HG02840 (cell line): ENCODE data around the gene GUCY2C.

Source experiments
- ATAC-seq: cut with Tn5 transposase; IDR thresholded peaks from one replicate; pipeline ENCODE4 v1.9.1; 2021; ENCODE audit warnings: mild to moderate bottlenecking, moderate library complexity, moderate number of reproducible peaks; ENCODE audit not compliant: unreplicated experiment, low FRiP score

GUCY2C gene

DNA sequence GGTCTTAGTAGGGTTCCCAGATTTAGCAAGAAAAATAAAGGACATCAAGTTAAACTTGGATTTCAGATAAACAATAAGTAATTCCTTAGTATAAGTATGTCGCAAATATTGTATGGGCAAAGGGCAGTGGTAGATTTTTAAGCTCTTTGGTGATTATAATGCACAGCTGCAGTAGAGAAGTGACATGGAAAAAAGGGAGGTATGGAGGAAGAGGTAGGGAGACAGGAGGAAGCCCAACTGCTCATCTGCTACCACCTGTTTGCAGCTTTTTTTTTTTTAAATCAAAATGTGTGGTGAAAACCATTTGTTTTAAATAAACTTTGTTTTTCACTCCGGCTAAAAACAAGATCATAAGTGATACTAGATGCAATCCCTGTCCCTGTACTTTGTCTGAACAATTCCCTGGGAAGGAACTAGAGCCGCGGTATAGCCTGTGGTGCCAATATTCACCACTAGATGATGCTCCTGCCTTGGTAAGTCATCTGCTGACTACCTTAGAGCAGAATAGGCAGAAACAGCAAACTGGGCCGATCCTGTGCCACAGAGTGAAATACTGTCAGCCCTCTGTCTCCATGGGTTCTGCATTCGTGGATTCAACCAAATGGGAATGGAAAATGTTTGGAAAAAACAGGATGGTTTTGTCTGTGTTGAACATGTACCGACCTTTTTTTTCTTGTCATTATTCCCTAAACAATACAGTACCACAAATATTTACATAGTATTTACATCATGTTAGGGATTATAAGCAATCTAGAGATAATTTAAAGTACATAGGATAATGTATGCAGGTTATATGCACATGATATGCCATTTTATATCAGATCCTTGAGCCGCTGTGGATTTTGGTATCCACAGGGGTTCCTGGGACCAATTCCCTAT, 66.3 kb downstream of the GUCY2C start:
- peak; percentile 96 for ATAC-seq

DNA sequence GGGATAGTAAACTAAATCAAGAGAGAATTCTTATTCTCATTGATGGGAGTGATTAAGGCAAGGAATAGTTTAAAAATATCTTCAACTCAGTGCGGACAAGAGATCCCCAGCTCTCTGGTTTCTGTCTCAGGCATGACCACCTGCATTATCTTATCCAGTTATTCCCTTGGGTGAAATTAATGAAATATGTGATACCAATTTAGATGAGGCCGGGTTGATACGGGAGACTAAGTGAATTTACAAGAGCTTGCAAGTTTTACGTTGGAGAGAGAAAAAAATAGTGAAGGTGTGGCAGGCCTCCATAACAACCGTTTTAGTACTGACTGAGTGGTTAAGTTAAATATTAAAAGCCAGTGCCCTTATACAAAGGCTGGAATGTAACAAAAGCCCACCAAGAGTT, 67.6 kb downstream of the GUCY2C start:
- no peak for ATAC-seq

DNA sequence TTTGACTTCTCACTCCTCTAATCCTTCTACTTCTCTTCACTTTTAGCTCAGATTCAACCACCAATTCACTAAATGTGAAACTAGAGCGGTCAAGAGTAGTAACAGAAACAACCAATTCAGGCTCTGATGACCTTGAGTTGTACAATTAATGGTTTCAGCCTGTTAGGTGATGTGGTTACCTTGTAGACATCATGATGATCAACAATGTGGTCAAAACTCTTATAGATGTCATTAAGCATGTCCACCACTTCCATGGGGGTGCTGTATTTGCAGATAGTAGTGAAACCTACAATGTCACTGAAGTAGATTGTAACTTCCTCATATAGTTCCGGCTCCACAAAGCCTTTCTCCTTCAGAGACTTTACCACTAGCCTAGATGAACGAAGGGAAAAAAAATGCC, 74.6 kb downstream of the GUCY2C start:
- peak; percentile 53 for ATAC-seq

DNA sequence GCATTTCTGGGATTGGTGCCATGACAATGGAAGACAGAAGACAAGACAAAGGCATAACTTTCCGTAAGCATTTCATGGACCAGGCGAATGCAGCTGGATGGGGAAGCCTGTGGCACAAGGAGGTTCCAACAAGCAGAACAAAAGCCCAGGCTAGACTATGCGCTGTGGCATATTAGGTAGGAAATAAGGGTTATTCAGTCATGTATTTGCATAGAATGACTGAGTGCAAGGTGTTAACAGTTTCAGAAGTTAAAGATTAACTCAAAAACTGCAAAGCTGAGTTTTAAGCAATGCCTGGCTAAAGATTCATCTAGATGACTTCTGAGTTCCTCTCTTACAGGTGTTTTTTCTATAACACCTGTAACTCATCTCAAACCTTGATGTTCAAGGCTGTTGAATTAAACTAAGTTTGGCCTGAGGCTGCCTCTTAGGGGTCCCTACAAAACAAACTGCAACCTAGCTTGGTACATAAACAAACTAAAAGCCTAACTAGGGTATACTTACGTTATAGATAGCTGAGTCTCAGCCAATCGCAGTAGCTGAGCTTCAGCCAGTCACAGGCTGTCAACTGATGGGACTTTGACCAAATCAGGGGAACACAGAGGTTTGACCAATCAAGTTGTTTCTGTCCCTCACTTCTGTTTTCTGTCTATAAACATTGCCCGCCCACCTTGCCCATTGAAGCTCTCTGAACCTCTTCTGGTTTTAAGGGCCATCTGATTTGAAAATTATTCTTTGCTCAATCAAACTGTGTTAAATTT, 76.5 kb downstream of the GUCY2C start:
- ATAC-seq = peak; percentile 82

DNA sequence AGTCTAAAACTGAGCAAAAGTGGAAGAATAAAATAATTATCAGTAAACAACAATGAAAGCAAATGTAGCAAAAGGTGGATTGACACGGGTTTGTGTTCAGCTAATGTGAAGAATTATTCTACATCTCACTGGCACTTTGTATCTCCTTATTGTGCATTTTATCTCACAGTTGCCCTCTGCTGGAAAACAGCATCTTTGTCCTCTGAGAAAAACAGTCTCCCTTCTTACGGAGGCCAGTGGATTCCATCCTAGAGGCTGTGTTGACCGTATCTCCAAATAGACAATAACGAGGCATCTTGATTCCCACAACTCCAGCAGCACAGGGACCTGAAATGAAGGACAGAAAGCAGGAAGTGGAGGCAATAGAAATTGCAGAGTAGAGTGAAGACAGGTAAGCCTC, 77.4 kb downstream of the GUCY2C start:
- no peak for ATAC-seq

DNA sequence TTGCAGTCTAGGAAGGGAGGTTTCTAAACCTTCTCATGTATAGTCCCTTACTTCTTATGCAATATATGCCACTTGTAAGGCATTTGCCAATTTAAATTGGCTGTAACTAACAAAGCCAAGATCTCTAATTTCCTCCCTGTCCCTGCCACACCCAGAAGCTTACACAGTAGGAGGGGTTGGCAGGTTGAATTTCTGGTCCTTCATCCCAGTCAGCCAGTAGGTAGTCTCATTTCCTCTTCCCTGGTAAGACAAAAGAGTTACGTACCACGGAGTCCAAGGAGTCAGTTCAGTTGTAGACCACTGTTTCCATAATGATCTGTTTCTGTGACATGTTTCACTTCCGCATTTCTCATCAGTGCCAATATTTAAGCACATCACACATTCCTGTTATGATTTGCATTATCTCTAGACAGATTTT, 81.7 kb downstream of the GUCY2C start:
- peak; percentile 43 for ATAC-seq

DNA sequence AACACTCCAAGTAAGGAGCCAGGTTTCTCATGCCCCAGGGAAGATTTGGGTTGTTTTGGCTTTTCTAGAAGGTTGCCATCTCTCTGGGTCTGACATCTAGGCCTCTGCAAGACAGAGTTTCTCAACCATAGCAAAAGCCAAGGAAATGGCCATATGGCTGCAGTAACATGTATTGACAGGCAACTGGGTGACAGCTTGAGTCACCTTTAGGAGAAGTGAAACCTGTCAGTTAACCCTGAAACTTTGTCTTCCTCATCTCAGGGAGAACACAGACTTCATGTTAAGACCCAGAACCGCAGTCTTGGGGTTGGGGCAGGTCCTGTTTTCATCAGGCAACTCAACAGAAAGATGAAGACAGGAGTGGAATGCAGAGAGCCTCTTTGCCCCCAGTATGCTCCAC, 82.7 kb downstream of the GUCY2C start:
- peak; percentile 96 for ATAC-seq

DNA sequence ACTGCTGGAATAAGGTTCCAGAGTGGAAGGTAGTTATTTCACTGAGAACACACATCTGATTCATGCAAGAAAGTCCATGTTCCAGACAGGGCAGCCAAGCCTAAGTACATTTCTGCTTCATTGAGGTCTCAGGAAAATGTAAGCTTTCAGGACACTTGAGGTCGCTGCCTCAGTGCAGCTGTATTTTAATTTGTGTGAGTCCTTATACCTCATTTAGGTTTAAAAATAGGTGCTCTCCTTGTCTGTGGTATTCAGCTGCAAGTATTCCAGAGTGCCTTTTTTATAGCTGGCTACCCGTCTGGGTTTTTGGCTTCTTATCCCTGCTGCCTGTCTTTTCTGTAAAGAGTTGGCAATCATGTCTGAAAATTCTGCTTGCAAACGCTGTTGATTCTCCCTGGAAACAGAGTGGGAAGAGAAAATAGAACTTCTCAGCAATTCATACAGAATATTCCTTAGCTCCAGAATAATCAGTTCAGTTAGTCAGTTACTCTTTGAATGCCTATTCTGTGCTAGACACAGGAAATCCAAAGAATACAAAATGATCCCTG, 83.4 kb downstream of the GUCY2C start:
- no peak for ATAC-seq

DNA sequence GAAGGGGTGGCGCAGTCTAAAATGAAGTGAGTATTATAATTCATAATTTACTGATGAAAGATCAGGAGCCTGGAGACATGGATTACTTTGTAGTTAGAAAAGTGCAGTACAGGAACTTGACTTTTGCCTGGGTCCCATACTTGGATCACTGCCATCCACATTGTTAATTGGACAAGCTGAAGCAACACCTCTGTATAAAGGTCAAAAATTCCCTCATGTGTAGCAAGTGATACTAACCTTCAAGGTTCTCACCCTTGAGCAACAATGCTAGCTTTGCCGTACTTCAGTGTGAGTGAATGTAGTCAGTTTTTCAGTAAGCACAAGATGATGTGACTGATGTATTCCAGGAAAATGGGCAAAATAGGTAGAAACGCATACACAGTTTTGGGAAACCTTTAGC, 84.1 kb downstream of the GUCY2C start:
- no peak for ATAC-seq

DNA sequence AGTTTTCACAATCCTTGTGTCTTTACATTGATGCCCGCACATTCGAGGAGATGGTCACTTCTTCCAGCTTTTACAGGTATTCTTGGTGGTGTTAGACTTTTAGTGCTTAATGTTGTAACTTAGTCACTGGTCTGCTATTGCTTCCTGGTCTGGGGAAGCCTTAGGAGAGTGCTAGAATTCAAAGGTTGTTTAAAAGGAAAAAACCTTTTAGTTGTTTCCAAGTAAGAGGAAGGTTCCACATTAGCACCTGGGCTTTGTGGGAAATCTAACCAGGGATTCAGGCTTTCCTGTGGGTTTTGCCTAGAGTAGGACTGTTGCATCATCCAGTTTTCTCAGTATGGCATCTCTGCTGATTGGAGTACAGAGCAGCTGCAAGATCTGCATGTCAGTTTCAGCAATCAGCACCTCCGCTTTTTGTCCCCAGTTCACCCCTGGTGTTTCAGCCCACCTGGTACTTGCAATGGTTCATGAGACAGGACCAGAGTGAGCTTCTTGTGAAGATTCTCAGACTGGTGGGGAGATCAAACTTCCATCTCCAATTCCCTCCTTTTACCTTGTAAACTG, 84.7 kb downstream of the GUCY2C start:
- no peak for ATAC-seq

DNA sequence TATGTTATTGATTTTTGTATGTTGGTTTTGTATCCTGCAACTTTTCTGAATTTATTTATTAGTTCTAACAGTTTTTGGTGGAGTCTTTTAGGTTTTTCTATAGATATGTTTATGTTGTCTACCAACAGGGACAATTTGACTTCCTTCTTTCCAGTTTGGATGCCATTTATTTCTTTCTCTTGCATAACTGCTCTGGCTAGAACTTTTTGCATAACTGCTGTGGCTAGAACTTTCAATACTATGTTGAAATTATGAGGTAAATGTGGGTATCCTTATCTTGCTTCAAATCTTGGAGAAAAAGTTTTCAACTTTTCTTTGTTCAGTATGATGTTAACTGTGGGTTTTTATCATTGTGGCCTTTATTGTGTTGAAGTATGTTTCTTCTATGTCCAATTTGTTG, 88.8 kb downstream of the GUCY2C start:
- no peak for ATAC-seq

DNA sequence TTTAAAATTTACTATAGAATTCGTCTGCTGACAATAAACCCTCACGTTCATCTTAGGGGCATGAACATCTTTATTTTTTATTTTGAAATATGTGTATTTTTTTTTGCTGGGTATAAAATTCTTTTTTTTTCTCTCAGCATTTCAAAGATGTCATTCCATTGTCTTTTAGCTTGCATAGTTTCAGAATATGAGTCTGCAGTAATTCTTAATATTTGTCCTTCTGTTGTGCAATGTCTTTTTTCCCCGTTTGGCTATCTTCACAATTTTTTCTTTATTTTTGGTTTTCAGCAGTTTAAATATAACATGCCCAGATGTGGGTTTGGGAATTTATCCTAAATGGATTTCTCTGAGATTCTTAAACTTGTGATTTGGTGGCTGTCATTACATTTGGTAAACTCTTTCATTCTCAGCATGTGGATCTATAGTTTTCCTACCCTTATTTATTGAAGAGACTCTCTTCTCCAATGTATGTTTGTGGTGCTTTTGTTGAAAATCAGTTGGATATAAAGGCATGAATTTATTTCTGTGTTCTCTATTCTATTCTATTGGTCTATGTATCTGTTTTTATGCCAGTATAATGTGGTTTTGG, 90.9 kb downstream of the GUCY2C start:
- no peak for ATAC-seq

DNA sequence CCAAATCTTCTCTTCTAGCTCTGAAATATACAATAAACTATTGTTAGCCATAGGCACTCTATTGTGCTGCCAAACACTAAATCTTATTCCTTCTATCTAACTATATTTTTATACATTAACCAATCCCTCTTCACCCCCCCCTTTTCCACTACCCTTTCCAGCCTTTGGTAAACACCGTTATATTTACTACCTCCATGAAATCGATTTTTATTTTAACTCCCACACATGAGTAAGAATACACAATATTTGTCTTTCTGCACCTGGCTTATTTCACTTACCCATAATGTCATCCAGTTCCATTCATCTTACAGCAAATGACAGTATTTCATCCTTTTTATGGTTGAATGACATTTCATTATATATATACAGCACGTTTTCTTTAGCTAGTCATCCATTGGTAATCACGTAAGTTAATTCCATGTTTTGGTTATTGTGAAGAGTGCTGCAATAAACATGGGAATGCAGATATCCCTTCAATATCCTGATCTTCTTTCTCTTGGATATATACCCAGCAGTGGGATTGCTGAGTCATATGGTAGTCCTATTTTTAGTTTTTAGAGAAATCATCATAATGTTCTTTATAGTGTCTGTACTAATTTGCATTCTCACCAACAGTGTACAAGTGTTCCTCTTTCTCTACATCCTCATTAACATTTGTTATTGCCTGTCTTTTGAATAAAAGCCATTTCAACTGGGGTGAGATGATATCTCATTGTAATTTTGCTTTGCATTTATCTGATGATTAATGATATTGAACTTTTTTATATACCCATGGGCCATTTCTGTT, 94.5 kb downstream of the GUCY2C start:
- ATAC-seq = no peak

DNA sequence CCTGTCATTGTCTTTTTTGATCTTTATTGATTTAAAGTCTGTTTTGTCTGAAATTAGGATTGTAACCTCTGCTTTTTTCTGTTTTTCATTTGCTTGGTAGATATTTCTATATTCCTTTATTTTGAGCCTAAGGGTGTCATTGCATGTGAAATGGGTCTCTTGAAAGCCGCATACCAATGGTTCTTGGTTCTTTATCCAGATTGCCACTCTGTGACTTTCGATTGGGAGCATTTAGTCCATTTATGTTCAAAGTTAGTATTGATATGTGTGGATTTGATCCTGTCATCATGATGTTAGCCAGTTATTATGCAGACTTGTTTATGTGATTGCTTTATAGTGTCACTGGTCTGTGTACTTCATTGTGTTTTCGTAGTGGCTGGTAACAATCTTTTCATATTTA, 98.9 kb downstream of the GUCY2C start:
- ATAC-seq = no peak

DNA sequence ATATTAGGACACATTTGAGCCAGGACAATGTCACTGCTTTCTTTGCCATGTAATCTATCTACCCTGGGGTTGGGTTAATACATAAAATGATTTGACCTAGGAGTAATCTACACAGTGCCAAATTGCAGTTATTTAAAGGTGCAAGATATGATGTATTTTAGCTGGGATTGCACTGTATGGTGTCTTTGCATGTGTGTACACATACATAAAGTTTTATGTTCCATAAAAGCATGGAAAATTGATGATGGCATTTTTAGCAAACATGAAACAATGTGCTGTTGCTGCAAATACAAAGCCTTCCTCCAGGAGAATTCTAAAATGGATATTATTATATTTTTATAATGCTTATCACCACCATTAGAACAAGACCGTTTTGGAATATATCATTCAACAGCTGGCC, 104.7 kb downstream of the GUCY2C start:
- no peak for ATAC-seq

DNA sequence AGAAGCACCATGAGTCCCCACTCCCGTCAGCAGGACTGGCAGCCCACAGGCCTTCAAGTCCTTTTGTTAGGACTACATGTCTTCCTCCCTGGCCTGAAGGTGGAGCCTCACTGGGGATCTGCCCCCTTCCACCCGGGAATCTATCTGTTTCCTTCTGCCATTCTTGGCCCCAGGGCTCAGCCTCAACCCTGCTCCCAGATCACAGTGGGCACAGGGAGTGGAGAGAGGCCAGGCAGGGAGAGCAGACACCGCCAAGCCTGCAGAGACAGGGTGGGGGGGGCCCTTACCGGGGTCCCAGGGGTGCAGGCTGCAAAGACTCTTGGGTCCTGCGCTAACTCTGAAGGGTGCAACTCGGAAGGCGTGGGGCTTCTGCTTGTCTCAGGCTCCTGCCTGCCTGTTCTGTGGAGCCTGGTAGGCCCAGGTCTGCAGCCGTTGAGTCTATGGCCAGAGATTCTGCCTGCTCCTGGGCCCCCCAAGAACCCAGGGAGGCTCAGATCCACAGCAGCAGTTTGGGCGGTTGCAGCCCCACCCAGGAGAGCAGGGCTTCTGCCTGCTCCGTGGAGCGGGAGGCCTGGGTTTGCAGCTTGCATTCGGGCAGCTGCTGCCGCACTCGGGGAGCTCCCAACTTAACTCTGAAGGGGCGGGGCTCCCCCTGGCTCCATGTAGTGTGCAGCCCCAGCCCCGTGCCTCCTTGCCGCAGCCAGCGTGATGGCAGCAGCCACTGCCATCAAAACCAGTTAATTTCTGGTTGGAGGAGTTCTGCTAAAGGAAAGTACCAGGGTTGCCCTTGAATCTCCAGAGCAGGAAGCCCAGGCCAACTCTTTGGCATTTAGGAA, 107.0 kb downstream of the GUCY2C start:
- ATAC-seq = no peak

DNA sequence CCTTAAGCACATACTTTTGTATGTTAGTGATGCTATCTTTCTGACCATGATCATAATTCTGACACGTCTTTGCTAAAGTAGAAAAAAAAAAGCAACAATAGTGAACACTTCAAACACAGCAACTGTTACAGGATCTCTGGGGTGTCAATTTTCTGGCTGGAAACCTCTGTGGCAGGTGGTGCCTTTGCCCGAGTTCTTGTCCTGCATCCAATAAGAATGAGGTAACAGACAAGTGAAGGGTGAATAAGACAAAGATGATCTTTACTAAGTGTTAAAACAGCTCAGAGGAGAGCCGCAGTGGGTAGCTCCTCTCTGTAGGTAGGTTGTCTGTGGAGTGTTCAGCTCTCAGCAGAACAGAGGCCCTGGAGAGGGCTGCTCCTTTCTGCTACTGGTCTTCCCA, 107.8 kb downstream of the GUCY2C start:
- no peak for ATAC-seq

DNA sequence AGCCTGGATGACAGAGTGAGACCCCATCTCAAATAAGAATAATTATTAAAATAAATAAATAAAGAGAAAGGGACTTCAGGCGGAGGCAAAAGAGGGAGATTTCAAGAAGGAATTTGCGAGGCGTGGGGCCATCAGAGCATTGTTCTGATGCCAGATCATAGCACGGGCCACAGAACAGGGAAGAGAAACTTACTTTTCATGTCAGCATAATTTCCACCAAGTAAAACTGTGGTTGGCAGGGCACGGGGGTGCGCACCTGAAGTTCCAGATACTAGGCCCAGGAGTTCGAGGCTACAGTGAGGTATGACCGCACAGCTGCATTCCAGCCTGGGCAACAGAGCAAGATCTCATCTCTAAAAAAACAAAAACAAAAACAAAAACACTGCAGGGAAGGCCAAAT, 117.8 kb downstream of the GUCY2C start:
- ATAC-seq = no peak

DNA sequence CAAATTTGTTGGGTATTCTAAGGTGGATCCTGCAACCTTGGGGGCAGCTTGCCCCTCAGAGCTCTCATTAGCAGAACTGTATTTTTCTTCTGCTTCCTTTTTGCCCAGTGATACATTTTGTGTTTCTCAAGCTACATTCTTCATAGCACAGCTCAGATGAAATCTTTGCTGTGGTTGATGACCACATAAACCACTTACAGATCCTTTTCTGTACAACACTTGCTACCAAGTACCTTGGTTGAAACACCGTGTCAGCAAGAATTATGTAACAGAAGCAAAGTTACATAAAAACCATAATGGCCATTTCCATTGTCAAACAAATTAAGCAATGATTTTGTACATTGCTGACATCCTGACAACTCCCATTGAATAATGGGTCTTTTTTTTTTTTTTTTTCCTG, 119.1 kb downstream of the GUCY2C start:
- ATAC-seq = no peak
